ENCODE data around the gene VWA2.

- TF ChIP-seq, protein P1, sequence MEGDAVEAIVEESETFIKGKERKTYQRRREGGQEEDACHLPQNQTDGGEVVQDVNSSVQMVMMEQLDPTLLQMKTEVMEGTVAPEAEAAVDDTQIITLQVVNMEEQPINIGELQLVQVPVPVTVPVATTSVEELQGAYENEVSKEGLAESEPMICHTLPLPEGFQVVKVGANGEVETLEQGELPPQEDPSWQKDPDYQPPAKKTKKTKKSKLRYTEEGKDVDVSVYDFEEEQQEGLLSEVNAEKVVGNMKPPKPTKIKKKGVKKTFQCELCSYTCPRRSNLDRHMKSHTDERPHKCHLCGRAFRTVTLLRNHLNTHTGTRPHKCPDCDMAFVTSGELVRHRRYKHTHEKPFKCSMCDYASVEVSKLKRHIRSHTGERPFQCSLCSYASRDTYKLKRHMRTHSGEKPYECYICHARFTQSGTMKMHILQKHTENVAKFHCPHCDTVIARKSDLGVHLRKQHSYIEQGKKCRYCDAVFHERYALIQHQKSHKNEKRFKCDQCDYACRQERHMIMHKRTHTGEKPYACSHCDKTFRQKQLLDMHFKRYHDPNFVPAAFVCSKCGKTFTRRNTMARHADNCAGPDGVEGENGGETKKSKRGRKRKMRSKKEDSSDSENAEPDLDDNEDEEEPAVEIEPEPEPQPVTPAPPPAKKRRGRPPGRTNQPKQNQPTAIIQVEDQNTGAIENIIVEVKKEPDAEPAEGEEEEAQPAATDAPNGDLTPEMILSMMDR (IDR thresholded peaks at IDR 0.05) = no peak
- TF ChIP-seq POLR2A (IDR thresholded peaks at IDR 0.05) = no peak
Observed at GRCh38 chr10:114309364-114309651, 70.3 kb downstream of the VWA2 start.

All from Peyer's patch (tissue), 4 donors.